Gastroesophageal sphincter (tissue), 4 donors: ENCODE results near the gene DLX3. TPM values are rescaled to one million over a fixed set of nuclear protein-coding genes. Genes with fewer than 3 reads are reported as not detected.

Source experiments
- ATAC-seq: fragments of 150-250 bp; one replicate; pipeline ENCODE4 v1.9.1; 2016; ENCODE audit warnings: mild to moderate bottlenecking, moderate library complexity
- H3K27ac ChIP-seq, 4 donors: fragments of 200-600 bp; sonication (generic) in 3 of 4; 1 replicate in 3 of 4; 2 replicates in 1 of 4; pipeline ENCODE4 v1.5.1; 2016 to 2019
- H3K27me3 ChIP-seq: fragments of 200-600 bp; sonication (generic); one replicate; pipeline ENCODE4 v1.5.1; 2019
- H3K36me3 ChIP-seq, 2 donors: fragments of 200-600 bp; sonication (generic); one replicate each; pipeline ENCODE4 v1.5.1; 2019; ENCODE audit warnings: control low read depth in 1 of 2
- H3K4me1 ChIP-seq, 3 donors: fragments of 200-600 bp; sonication (generic); 1 replicate in 2 of 3; 2 replicates in 1 of 3; pipeline ENCODE4 v1.5.1; 2016 to 2019; ENCODE audit warnings: control low read depth in 2 of 3
- H3K4me3 ChIP-seq, 2 donors: fragments of 200-600 bp; sonication (generic); one replicate each; pipeline ENCODE4 v1.5.1; 2019; ENCODE audit warnings: mild to moderate bottlenecking in 1 of 2, moderate library complexity in 1 of 2
- H3K9me3 ChIP-seq, 3 donors: fragments of 200-600 bp; sonication (generic); one replicate each; pipeline ENCODE4 v1.5.1; 2017 to 2019; ENCODE audit warnings: control low read depth in 2 of 3
- EP300 ChIP-seq: sonication (generic); formaldehyde crosslinking; IDR thresholded peaks from one replicate; pipeline ENCODE4 v1.6.1; 2017; ENCODE audit warnings: antibody characterized with exemption, mild to moderate bottlenecking
- POLR2A ChIP-seq, 2 donors: fragments of 450-650 bp; IDR thresholded peaks; one replicate each; pipeline ENCODE4 v1.6.1; 2017; ENCODE audit warnings: antibody characterized with exemption in 2 of 2, mild to moderate bottlenecking in 2 of 2, moderate library complexity in 1 of 2
- POLR2AphosphoS5 ChIP-seq: sonication (generic); formaldehyde crosslinking; IDR thresholded peaks from one replicate; pipeline ENCODE4 v1.6.1; 2017; ENCODE audit warnings: antibody characterized with exemption
- WGBS, 2 donors: methylation state at CpG; one replicate each; pipeline ENCODE4 v1.1.5; 2018; ENCODE audit warnings: low coverage in 1 of 2; 5-methylcytosine and 5-hydroxymethylcytosine counted together
- total RNA-seq, 4 donors: library from RNA; depleted of rRNA; stranded (reverse); fragments of >200 nt; gene quantifications; one replicate each; pipeline ENCODE4 v1.1.0, GENCODE V29; 2016
- TF ChIP-seq, protein P1 (sequence below), 4 experiments: fragments of 200-600 bp in 2 of 4; fragments of 450-650 bp in 2 of 4; sonication (generic) in 1 of 4; IDR thresholded peaks; one replicate each; pipeline ENCODE4 v1.5.1; 2017 to 2019; ENCODE audit warnings: antibody characterized with exemption in 4 of 4, mild to moderate bottlenecking in 2 of 4, moderate library complexity in 2 of 4

DLX3 gene
- total RNA-seq, 4 donors from 2014 or later, result not detected

DNA sequence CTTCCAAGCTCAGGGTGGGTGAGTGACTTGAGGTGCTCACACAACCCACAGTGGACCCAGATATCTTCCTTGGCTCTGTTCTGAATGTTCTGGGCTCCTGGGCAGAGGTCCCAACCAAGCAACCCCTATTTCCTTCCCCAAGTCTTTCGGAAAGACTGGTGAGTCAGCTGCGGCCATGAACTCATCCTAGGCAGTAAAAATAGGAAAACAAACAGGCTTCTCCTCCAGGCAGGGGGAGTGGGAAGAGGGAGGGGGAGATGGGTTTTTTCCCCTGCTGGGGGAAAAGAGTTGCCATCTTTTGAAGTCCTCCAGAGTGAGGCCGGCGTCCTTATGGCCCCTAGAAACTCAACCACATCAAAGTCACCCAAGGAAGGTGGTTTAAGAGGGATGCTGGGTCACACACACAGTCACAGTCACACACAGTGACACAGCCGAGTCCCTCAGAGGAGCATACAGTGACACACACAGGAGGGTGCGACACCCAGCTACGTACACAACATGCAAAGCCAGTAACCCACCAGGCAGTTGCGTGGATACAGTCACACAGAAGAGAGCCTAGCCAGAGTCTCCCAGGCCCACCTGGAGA is 42.0 kb downstream of the DLX3 start:
- no peaks in the 10 kb centered on the region for H3K36me3 ChIP-seq
- ATAC-seq, result peak; percentile 5
- no peaks in the 10 kb centered on the region for H3K4me1 ChIP-seq
- TF ChIP-seq EP300 (no peak), POLR2A (IDR thresholded peaks at IDR 0.05) (no peak), POLR2AphosphoS5 (no peak)
- TF ChIP-seq, protein P1, sequence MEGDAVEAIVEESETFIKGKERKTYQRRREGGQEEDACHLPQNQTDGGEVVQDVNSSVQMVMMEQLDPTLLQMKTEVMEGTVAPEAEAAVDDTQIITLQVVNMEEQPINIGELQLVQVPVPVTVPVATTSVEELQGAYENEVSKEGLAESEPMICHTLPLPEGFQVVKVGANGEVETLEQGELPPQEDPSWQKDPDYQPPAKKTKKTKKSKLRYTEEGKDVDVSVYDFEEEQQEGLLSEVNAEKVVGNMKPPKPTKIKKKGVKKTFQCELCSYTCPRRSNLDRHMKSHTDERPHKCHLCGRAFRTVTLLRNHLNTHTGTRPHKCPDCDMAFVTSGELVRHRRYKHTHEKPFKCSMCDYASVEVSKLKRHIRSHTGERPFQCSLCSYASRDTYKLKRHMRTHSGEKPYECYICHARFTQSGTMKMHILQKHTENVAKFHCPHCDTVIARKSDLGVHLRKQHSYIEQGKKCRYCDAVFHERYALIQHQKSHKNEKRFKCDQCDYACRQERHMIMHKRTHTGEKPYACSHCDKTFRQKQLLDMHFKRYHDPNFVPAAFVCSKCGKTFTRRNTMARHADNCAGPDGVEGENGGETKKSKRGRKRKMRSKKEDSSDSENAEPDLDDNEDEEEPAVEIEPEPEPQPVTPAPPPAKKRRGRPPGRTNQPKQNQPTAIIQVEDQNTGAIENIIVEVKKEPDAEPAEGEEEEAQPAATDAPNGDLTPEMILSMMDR (IDR thresholded peaks at IDR 0.05), result no peak
- H3K27me3 ChIP-seq, result peaks cover 62% of the 10 kb centered on the region
- no peak overlapping the region for H3K4me3 ChIP-seq
- H3K27ac ChIP-seq, result no peak overlapping the region
- no peaks in the 10 kb centered on the region for H3K9me3 ChIP-seq
- 62 to 82% methylated on average over 2 to 3 of the region's 8 CpGs for WGBS, 2 donors

DNA sequence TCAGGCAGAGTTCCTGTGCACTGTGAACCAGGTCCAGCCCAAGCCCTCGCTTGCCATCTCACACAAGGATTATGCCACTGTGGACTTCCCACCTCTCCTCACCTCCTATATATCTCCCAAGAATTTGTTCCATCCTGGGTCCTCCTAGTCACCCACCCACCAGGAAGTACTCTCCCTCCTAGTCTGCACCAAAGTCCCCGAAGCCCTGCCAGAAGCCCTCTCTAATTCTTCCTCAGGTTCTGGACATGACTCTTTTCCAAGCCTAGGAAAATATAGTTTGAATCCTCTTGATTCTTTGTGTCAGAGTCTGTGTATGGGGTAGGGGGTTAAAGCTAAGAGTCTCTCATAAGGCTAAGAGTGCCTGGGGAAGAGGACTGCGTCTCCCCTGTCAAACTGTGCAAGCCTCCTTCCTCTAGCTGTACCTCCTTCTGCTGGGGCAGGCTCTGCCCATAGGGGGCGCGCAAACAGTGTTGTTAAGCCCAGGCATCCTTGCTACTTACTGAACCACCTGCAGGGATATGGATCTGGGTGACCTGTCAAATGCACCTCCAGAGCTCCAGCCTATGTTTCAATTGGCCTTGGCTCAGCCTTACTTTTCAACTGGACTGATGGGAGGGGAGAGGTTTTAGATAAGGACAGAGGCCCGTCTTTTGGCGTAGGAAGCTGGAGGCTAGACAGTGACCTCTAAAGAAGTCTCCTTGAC is 42.7 kb downstream of the DLX3 start:
- no peak for TF ChIP-seq EP300
- TF ChIP-seq POLR2AphosphoS5, result no peak
- TF ChIP-seq, protein P1 (IDR thresholded peaks at IDR 0.05), result peak in 3 of 4 experiments; percentile 46 to 76 (median 56)
- no peak for TF ChIP-seq POLR2A (IDR thresholded peaks at IDR 0.05)
- Histone ChIP-seq H3K36me3 (no peaks in the 10 kb centered on the region), H3K4me1 (no peaks in the 10 kb centered on the region), H3K27ac (no peak overlapping the region), H3K9me3 (no peaks in the 10 kb centered on the region), H3K27me3 (peaks cover 63% of the 10 kb centered on the region), H3K4me3 (no peak overlapping the region)
- peak; percentile 74 for ATAC-seq
- 50 to 90% methylated on average over 2 of the region's 7 CpGs for WGBS, 2 donors

DNA sequence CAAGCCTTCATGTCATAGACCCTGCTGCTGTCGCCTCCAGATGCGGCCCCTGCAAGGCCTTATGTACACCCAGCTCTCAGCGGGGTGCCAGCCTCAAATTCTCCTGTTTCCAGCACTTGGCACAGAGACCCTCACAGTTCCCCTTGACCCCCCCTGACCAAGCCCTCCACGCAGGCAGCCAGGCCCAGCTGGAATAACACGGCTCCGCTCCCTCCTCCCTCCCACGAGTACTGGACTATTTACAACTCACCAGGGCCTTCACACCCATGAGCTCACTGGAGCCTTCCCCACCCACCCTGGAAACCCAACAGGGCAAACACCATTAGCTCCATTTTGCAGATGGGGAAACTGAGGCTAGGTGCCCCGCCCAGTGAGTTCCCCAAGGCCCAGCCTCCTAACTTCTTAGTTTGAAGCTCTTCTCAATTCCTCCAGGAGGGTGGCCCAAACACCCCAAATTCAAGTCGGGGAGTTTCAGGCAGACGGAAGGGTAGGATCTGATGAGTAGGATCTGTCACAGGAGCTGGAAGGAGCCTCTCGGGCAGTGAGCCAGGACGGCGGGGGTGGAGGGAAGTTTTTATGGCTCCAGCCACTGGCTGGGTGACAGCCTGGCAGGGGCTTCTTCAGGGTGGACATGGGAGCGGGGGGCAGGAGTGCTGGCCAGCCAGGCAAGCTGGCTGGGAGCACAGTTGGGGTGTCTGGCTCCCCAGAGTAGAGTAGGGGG is 43.5 kb downstream of the DLX3 start:
- TF ChIP-seq EP300 (no peak), POLR2AphosphoS5 (no peak), POLR2A (IDR thresholded peaks at IDR 0.05) (no peak)
- TF ChIP-seq, protein P1 (IDR thresholded peaks at IDR 0.05), result no peak
- WGBS, 2 donors, result 50 to 69% methylated on average over 1 to 4 of the region's 14 CpGs
- no peak for ATAC-seq
- no peak overlapping the region for H3K4me3 ChIP-seq
- no peaks in the 10 kb centered on the region for H3K4me1 ChIP-seq
- H3K27me3 ChIP-seq, result peaks cover 63% of the 10 kb centered on the region
- no peaks in the 10 kb centered on the region for H3K9me3 ChIP-seq
- no peak overlapping the region for H3K27ac ChIP-seq
- H3K36me3 ChIP-seq, result no peaks in the 10 kb centered on the region

DNA sequence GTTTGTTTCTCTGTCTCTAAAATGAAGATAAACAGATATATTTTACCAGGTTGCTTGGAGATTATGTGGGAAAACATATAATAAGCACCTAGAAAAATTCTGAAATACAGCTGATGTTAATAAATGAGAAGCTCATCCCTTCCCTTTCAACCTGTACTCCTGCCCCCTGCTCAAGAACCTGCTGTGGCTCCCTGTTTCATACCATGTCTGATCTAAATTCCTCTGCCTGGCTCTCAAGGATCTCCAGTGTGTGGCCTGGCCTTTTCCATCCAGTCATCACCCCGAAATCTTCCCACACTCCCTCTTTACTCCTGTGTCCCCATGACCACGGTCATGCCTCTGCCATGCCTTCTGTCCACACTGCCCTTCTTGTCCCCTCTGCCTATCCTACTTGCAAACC is 45.4 kb downstream of the DLX3 start:
- TF ChIP-seq, protein P1 (IDR thresholded peaks at IDR 0.05), result no peak
- TF ChIP-seq EP300, result no peak
- no peak for TF ChIP-seq POLR2AphosphoS5
- no peak for TF ChIP-seq POLR2A (IDR thresholded peaks at IDR 0.05)
- Histone ChIP-seq H3K27ac (no peak overlapping the region), H3K9me3 (no peaks in the 10 kb centered on the region), H3K4me1 (no peaks in the 10 kb centered on the region), H3K4me3 (no peak overlapping the region), H3K36me3 (no peaks in the 10 kb centered on the region), H3K27me3 (peaks cover 82% of the 10 kb centered on the region)
- no peak for ATAC-seq
- WGBS, 2 donors, result 61% methylated on average over 2 of the region's 2 CpGs; no CpG with 5 or more reads in 1 of the 2 donors
